Measurements from ENCODE around the gene PI3. TPM values are rescaled to one million over a fixed set of nuclear protein-coding genes. Genes with fewer than 3 reads are reported as not detected.

Gene PI3
- 1.8 to 4.2 TPM (median 3.4 TPM) in 5 replicates for total RNA-seq (2022; extraction: Qiagen RNA extraction)

GRCh38 chr20:45174434-45175364 is at the start of gene PI3:
Gene PI3, plus strand, starts transcription at chr20:45174902. Its CDS starts 21 bp downstream, at chr20:45174923.

GRCh38 chr20:45206725-45207124 is 32.0 kb downstream of the PI3 start, which contains the start of gene SEMG1:
Gene SEMG1, plus strand, starts transcription at chr20:45207033. Its CDS starts 21 bp downstream, at chr20:45207054.

GRCh38 chr20:45221076-45221475 is 46.4 kb downstream of the PI3 start, which contains the start of gene SEMG2:
Gene SEMG2, plus strand, starts transcription at chr20:45221373. Its CDS starts 17 bp downstream, at chr20:45221390.

Other genes with a start within 250 kb of the PI3 start
- 40.2 to 43.3 TPM (median 41.6 TPM) in 5 replicates for gene TOMM34, start 214.5 kb upstream of the PI3 start, total RNA-seq (2022; extraction: Qiagen RNA extraction)
- 12.3 to 14.6 TPM (median 13.3 TPM) in 5 replicates for gene STK4, start 208.4 kb upstream of the PI3 start, total RNA-seq (2022; extraction: Qiagen RNA extraction)
- gene KCNS1, start 73.8 kb upstream of the PI3 start, total RNA-seq (2022; extraction: Qiagen RNA extraction), result not detected in 5 replicates
- not detected in 5 replicates for gene WFDC5, start 59.7 kb upstream of the PI3 start, total RNA-seq (2022; extraction: Qiagen RNA extraction)
- not detected in 5 replicates for gene WFDC12, start 50.4 kb upstream of the PI3 start, total RNA-seq (2022; extraction: Qiagen RNA extraction)
- not detected in 5 replicates for gene SEMG1, start 32.1 kb downstream of the PI3 start, total RNA-seq (2022; extraction: Qiagen RNA extraction)
- not detected in 5 replicates for gene SEMG2, start 46.5 kb downstream of the PI3 start, total RNA-seq (2022; extraction: Qiagen RNA extraction)
- gene SLPI, start 79.7 kb downstream of the PI3 start, total RNA-seq (2022; extraction: Qiagen RNA extraction), result 8.0 to 15.4 TPM (median 10.5 TPM) in 5 replicates
- gene RBPJL, start 131.9 kb downstream of the PI3 start, total RNA-seq (2022; extraction: Qiagen RNA extraction), result not detected in 5 replicates
- gene MATN4, start 133.4 kb downstream of the PI3 start, total RNA-seq (2022; extraction: Qiagen RNA extraction), result 0.06 to 0.14 TPM (median 0.12 TPM) in 5 replicates
- 106 to 130 TPM (median 122 TPM) in 5 replicates for gene SDC4, start 173.5 kb downstream of the PI3 start, total RNA-seq (2022; extraction: Qiagen RNA extraction)
- gene SYS1, start 188.3 kb downstream of the PI3 start, total RNA-seq (2022; extraction: Qiagen RNA extraction), result 27.4 to 37.0 TPM (median 33.8 TPM) in 5 replicates
- not detected in 5 replicates for gene TP53TG5, start 203.4 kb downstream of the PI3 start, total RNA-seq (2022; extraction: Qiagen RNA extraction)
- gene DBNDD2, start 233.4 kb downstream of the PI3 start, total RNA-seq (2022; extraction: Qiagen RNA extraction), result 22.6 to 29.6 TPM (median 26.6 TPM) in 5 replicates
- 85.4 to 103 TPM (median 97.4 TPM) in 5 replicates for gene PIGT, start 241.2 kb downstream of the PI3 start, total RNA-seq (2022; extraction: Qiagen RNA extraction)

Data from A549 treated with CORT108297 at 1 μM for 4 hours (cell line).